H1 (cell line): ENCODE measurements around the gene NR2F1. TPM values are rescaled to one million over a fixed set of nuclear protein-coding genes. Genes with fewer than 3 reads are reported as not detected.

Experiments
- CTCF ChIA-PET: fragments of 300-600 bp; sonication (Branson Sonifier 250); formaldehyde crosslinking; loops from one replicate; lab custom pipeline; 2021; ENCODE audit not compliant: partially characterized antibody; lab: Charles Lee
- POLR2A ChIA-PET: fragments of 300-600 bp; sonication (Branson Sonifier 250); formaldehyde crosslinking; loops from one replicate; lab custom pipeline; 2021; ENCODE audit warnings: inconsistent platforms; ENCODE audit not compliant: partially characterized antibody; lab: Charles Lee
- DNase-seq, 2 experiments: peaks; one replicate each; pipeline versions ENCODE4 v3.0.0 to v3.0.0-alpha.2; 2010 to 2022; ENCODE audit warnings: low spot score in 2 of 2, low read depth in 1 of 2, mixed read lengths in 1 of 2
- FAIRE-seq: peaks from 2 replicates; lab custom pipeline; 2011; peaks lifted over from hg19 to GRCh38; lab: Jason Lieb, UNC
- H2AFZ ChIP-seq: 2 replicates; pipeline ENCODE4 v1.8.1; 2012; ENCODE audit warnings: low read length, inconsistent platforms
- H2AK5ac ChIP-seq: 2 replicates; pipeline ENCODE4 v1.6.1; 2013; ENCODE audit warnings: low read depth, low read length
- H2BK120ac ChIP-seq: replicated peaks from 2 replicates; pipeline ENCODE3; 2013; ENCODE audit warnings: low read depth, low read length, inconsistent platforms
- H2BK12ac ChIP-seq: 2 replicates; pipeline ENCODE4 v1.6.1; 2013; ENCODE audit warnings: low read depth, low read length
- H2BK15ac ChIP-seq: 2 replicates; pipeline ENCODE4 v1.6.1; 2013; ENCODE audit warnings: low read length
- H2BK20ac ChIP-seq: 2 replicates; pipeline ENCODE4 v1.6.1; 2013; ENCODE audit warnings: low read length
- H2BK5ac ChIP-seq: 2 replicates; pipeline ENCODE4 v1.6.1; 2013; ENCODE audit warnings: low read depth, low read length
- H3K14ac ChIP-seq: 2 replicates; pipeline ENCODE4 v1.6.1; 2013; ENCODE audit warnings: inconsistent platforms; ENCODE audit not compliant: insufficient read length
- H3K18ac ChIP-seq: 2 replicates; pipeline ENCODE4 v1.6.1; 2013; ENCODE audit warnings: low read length; ENCODE audit errors: extremely low read depth
- H3K23ac ChIP-seq: 2 replicates; pipeline ENCODE4 v1.6.1; 2013; ENCODE audit warnings: inconsistent platforms; ENCODE audit not compliant: insufficient read length
- H3K23me2 ChIP-seq: 2 replicates; pipeline ENCODE4 v1.6.1; 2013; ENCODE audit warnings: low read depth, low read length
- H3K27ac ChIP-seq: 2 replicates; pipeline ENCODE4 v1.6.1; 2011; ENCODE audit warnings: low read depth, low read length, inconsistent platforms
- H3K27me3 ChIP-seq, 4 experiments: replicated peaks in 1 of 4; 1 replicate in 1 of 4; 2 replicates in 3 of 4; pipeline versions ENCODE4 v1.6.1 to v1.8.1; 2011 to 2013; ENCODE audit warnings: low read length in 3 of 4, mild to moderate bottlenecking in 3 of 4, inconsistent platforms in 2 of 4, mixed read lengths in 2 of 4, moderate library complexity in 1 of 4; ENCODE audit not compliant: control insufficient read depth in 3 of 4, insufficient read depth in 3 of 4; ENCODE audit errors: extremely low read depth in 1 of 4
- H3K36me3 ChIP-seq, 4 experiments: 2 replicates each; pipeline versions ENCODE4 v1.6.1 to v1.8.1; 2011 to 2013; ENCODE audit warnings: mild to moderate bottlenecking in 4 of 4, low read length in 3 of 4, moderate library complexity in 2 of 4, control low read depth in 1 of 4, inconsistent platforms in 1 of 4; ENCODE audit not compliant: insufficient read depth in 4 of 4, control insufficient read depth in 2 of 4
- H3K4ac ChIP-seq: replicated peaks from 2 replicates; pipeline ENCODE3; 2013; ENCODE audit warnings: low read length, low read depth, mixed read lengths, inconsistent platforms; ENCODE audit not compliant: insufficient read length
- H3K4me1 ChIP-seq, 4 experiments: replicated peaks in 1 of 4; 1 replicate in 1 of 4; 2 replicates in 3 of 4; pipeline versions ENCODE4 v1.6.1 to v1.8.1; 2011 to 2013; ENCODE audit warnings: low read length in 3 of 4, inconsistent platforms in 2 of 4, mixed read lengths in 1 of 4; ENCODE audit not compliant: insufficient read depth in 4 of 4, control insufficient read depth in 3 of 4
- H3K4me2 ChIP-seq, 2 experiments: 2 replicates each; pipeline versions ENCODE4 v1.6.1 to v1.8.1; 2011 to 2013; ENCODE audit warnings: low read depth in 2 of 2, low read length in 2 of 2, control low read depth in 1 of 2, inconsistent platforms in 1 of 2, mild to moderate bottlenecking in 1 of 2; ENCODE audit not compliant: insufficient read depth in 1 of 2
- H3K4me3 ChIP-seq, 4 experiments: fragments of 200-600, 300-600 bp in 1 of 4; sonication (generic), shearing (Covaris generic), sonication (Bioruptor Twin) in 1 of 4; 2 replicates each; pipeline versions ENCODE4 v1.5.1 to v1.8.1; 2011 to 2016; ENCODE audit warnings: low read length in 4 of 4, low read depth in 3 of 4, control low read depth in 2 of 4, inconsistent platforms in 2 of 4, mild to moderate bottlenecking in 2 of 4, mixed read lengths in 1 of 4, moderate library complexity in 1 of 4; ENCODE audit not compliant: insufficient read depth in 2 of 4; ENCODE audit errors: extremely low read depth in 1 of 4
- H3K56ac ChIP-seq: replicated peaks from 2 replicates; pipeline ENCODE3; 2013; ENCODE audit warnings: low read depth, mild to moderate bottlenecking, mixed read lengths, low read length, inconsistent platforms; ENCODE audit not compliant: insufficient read length
- H3K79me1 ChIP-seq: 2 replicates; pipeline ENCODE4 v1.6.1; 2013; ENCODE audit warnings: low read depth, low read length, control low read depth
- H3K79me2 ChIP-seq, 2 experiments: 2 replicates each; pipeline versions ENCODE4 v1.6.1 to v1.8.1; 2012 to 2013; ENCODE audit warnings: low read length in 2 of 2, mild to moderate bottlenecking in 2 of 2, inconsistent platforms in 1 of 2; ENCODE audit not compliant: insufficient read depth in 2 of 2, control insufficient read depth in 1 of 2
- H3K9ac ChIP-seq, 4 experiments: replicated peaks in 1 of 4; 1 replicate in 1 of 4; 2 replicates in 3 of 4; pipeline versions ENCODE4 v1.6.1 to v1.8.1; 2011 to 2013; ENCODE audit warnings: low read depth in 3 of 4, low read length in 3 of 4, control low read depth in 2 of 4, mild to moderate bottlenecking in 2 of 4, moderate library complexity in 2 of 4, inconsistent platforms in 1 of 4; ENCODE audit errors: extremely low read depth in 1 of 4
- H3K9me3 ChIP-seq, 2 experiments: 2 replicates each; pipeline versions ENCODE4 v1.6.1 to v1.8.1; 2012 to 2013; ENCODE audit warnings: mild to moderate bottlenecking in 2 of 2, moderate library complexity in 2 of 2, control low read depth in 1 of 2, inconsistent platforms in 1 of 2, low read depth in 1 of 2, low read length in 1 of 2, mixed read lengths in 1 of 2; ENCODE audit not compliant: insufficient read depth in 2 of 2
- H4K20me1 ChIP-seq, 2 experiments: replicated peaks in 1 of 2; 2 replicates each; pipeline versions ENCODE3 to v1.8.1; 2011 to 2013; ENCODE audit warnings: inconsistent platforms in 2 of 2, low read length in 2 of 2, mild to moderate bottlenecking in 1 of 2; ENCODE audit not compliant: insufficient read depth in 2 of 2, control insufficient read depth in 1 of 2
- H4K5ac ChIP-seq: 2 replicates; pipeline ENCODE4 v1.6.1; 2013; ENCODE audit warnings: low read length, low read depth, mixed read lengths, inconsistent platforms; ENCODE audit not compliant: insufficient read length
- H4K8ac ChIP-seq: 2 replicates; pipeline ENCODE4 v1.8.0; 2013; ENCODE audit warnings: mild to moderate bottlenecking, moderate library complexity, low read length, inconsistent platforms; ENCODE audit not compliant: insufficient read depth; ENCODE audit errors: extremely low read depth
- H4K91ac ChIP-seq: replicated peaks from 2 replicates; pipeline ENCODE3; 2013; ENCODE audit warnings: low read length, mixed read lengths, inconsistent platforms; ENCODE audit not compliant: insufficient read length
- CBX8 ChIP-seq: fragments of 300-800, 300-1000 bp; sonication (generic); IDR thresholded peaks from 2 replicates; pipeline ENCODE4 v1.7.1; 2016; ENCODE audit warnings: low read depth, low read length, borderline replicate concordance
- POU5F1 ChIP-seq: IDR thresholded peaks from 2 replicates; pipeline ENCODE4 v1.6.1; 2011; ENCODE audit warnings: low read depth, mild to moderate bottlenecking, low read length, moderate library complexity
- polyA plus RNA-seq, 7 experiments: library from polyadenylated mRNA; depleted of rRNA in 3 of 7; stranded (reverse) in 5 of 7; unstranded in 2 of 7; fragments of >200 nt in 5 of 7; fragments of 200-250 nt in 2 of 7; gene quantifications; 1 replicate in 5 of 7; 2 replicates in 1 of 7; 4 replicates in 1 of 7; pipeline versions ENCODE4 v1.2.1 to v1.2.3, GENCODE V29; 2011 to 2013; ENCODE audit warnings: missing spikeins in 2 of 7, mixed read lengths in 2 of 7
- total RNA-seq: library from RNA; stranded (reverse); fragmentation: NEBNext Ultra II Directional; extraction: Animal tissue kit (Norgen Biotek cat#: 25700); gene quantifications from 2 replicates; pipeline ENCODE4 v1.2.1, GENCODE V29; 2021

NR2F1 gene
- total and polyA plus RNA-seq, 2 of the 8 experiments (the other 6 are each of a cell fraction or from before 2014, with no cell fraction given) = not detected

DNA sequence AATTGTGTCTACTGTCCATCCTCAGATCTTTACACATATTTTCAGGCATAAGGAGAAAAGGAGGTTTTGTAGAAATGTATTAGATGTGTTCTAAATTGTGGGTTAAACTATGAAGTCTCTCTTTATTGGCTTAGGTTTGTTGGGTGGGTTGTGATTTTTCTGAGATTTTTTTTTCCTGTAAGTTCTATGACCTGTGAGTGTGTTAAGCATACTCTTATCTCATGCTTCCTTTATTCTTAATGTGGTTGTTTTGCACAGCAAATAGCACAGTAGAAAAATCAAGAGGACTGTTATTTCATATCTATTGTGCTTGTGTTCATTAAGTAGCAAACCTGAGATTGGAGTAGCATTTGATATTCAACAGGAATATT lies 23.3 kb downstream of the NR2F1 start:
- Histone ChIP-seq H3K4me2 (no peak overlapping the region), H2BK5ac (no peak overlapping the region), H2AK5ac (no peak overlapping the region), H4K91ac (no peak overlapping the region), H3K14ac (no peak overlapping the region), H2AFZ (no peak overlapping the region), H3K9ac (no peak overlapping the region), H4K8ac (no peak overlapping the region), H2BK120ac (no peak overlapping the region), H3K18ac (no peak overlapping the region), H2BK12ac (no peak overlapping the region), H3K4ac (no peak overlapping the region), H3K36me3 (peaks cover 0 to 4% (median 0%) of the 10 kb centered on the region in 4 experiments; a peak in 2 of 8 replicates), H3K23ac (no peak overlapping the region), H3K79me2 (no peaks in the 10 kb centered on the region), H3K4me3 (no peak overlapping the region), H3K27ac (no peak overlapping the region), H4K5ac (no peak overlapping the region), H3K56ac (no peak overlapping the region), H3K4me1 (peaks cover 5 to 13% (median 8%) of the 10 kb centered on the region in 4 experiments; a peak in 6 of 7 replicates), H2BK20ac (no peak overlapping the region), H3K79me1 (no peaks in the 10 kb centered on the region; the same call in 1 of the 2 replicates), H3K23me2 (no peaks in the 10 kb centered on the region; the same call in 1 of the 2 replicates), H2BK15ac (no peak overlapping the region), H3K27me3 (peaks cover 79 to 100% (median 92%) of the 10 kb centered on the region in 4 experiments), H4K20me1 (peaks cover 17% of the 10 kb centered on the region in 2 experiments), H3K9me3 (no peaks in the 10 kb centered on the region)
- ChIA-PET POLR2A (no interaction called here), CTCF (interaction anchor here (1.6 to 3.6 kb wide), 7 partner anchors 8 to 194 kb away, joined by 3 to 32 read pairs (median 16); no protein-coding TSS in a partner anchor)
- FAIRE-seq (no peak), DNase-seq (no peak)
- 0 out of 2 replicates have a peak, but pooled peaks have one; percentile 85 for TF ChIP-seq CBX8
- no peak for TF ChIP-seq POU5F1
